ENCODE measurements around the gene PRR33.

- TF ChIP-seq CTCF (IDR thresholded peaks at IDR 0.05) (no peak), POLR2A (IDR thresholded peaks at IDR 0.05) (no peak)
Measured at GRCh38 chr11:1852271-1852876, 39.3 kb downstream of the PRR33 start.
